Naive thymus-derived CD4-positive, alpha-beta T cell (primary cell): ENCODE measurements around the gene NMRK2. TPM values are rescaled to one million over a fixed set of nuclear protein-coding genes. Genes with fewer than 3 reads are reported as not detected.

Source experiments
- ATAC-seq: fragments of 150-1000 bp; cut with Tn5 transposase; 2 replicates; pipeline ENCODE4 v1.10.0; 2021; ENCODE audit warnings: mild to moderate bottlenecking, moderate library complexity
- CTCF ChIA-PET: fragments of 350-600 bp; sonication (Branson Sonifier 250); formaldehyde crosslinking; loops from one replicate; lab custom pipeline; 2021; ENCODE audit warnings: antibody characterized with exemption; lab: Charles Lee
- POLR2A ChIA-PET: fragments of 350-600 bp; sonication (Branson Sonifier 250); formaldehyde crosslinking; loops from one replicate; lab custom pipeline; 2021; ENCODE audit warnings: antibody characterized with exemption, inconsistent platforms; lab: Charles Lee
- DNase-seq, 9 donors: peaks; one replicate each; pipeline versions ENCODE4 v3.0.0 to v3.0.0-alpha.2; 2020 to 2022; ENCODE audit warnings: mixed read lengths in 1 of 9
- H3K27ac ChIP-seq: one replicate; pipeline ENCODE4 v1.7.0; 2013; ENCODE audit warnings: mild to moderate bottlenecking, low read depth, low read length, moderate library complexity
- H3K27me3 ChIP-seq, 2 donors: one replicate each; pipeline ENCODE4 v1.7.0; 2013; ENCODE audit warnings: low read length in 2 of 2, mild to moderate bottlenecking in 2 of 2, moderate library complexity in 2 of 2; ENCODE audit not compliant: control insufficient read depth in 2 of 2, insufficient read depth in 2 of 2
- H3K36me3 ChIP-seq, 3 experiments: 1 replicate in 2 of 3; 2 replicates in 1 of 3; pipeline ENCODE4 v1.7.0; 2013; ENCODE audit warnings: low read length in 3 of 3, mild to moderate bottlenecking in 3 of 3, moderate library complexity in 1 of 3; ENCODE audit not compliant: insufficient read depth in 3 of 3, control insufficient read depth in 2 of 3
- H3K4me1 ChIP-seq, 2 donors: one replicate each; pipeline ENCODE4 v1.7.0; 2013; ENCODE audit warnings: low read length in 2 of 2, mild to moderate bottlenecking in 2 of 2, moderate library complexity in 1 of 2; ENCODE audit not compliant: control insufficient read depth in 2 of 2, insufficient read depth in 2 of 2
- H3K4me3 ChIP-seq: 2 replicates; pipeline ENCODE4 v1.7.0; 2013; ENCODE audit warnings: mild to moderate bottlenecking, low read length
- H3K9me3 ChIP-seq, 3 experiments: 1 replicate in 2 of 3; 2 replicates in 1 of 3; pipeline ENCODE4 v1.7.0; 2013; ENCODE audit warnings: low read length in 3 of 3; ENCODE audit not compliant: control insufficient read depth in 2 of 3
- H3K27ac Mint-ChIP-seq, 9 donors: one replicate each; pipeline ENCODE4 v1.8.0; 2020 to 2022; ENCODE audit warnings: mixed read lengths in 9 of 9, mild to moderate bottlenecking in 8 of 9, moderate library complexity in 5 of 9, inconsistent platforms in 2 of 9
- H3K27me3 Mint-ChIP-seq, 5 donors: one replicate each; pipeline ENCODE4 v1.8.0; 2021 to 2022; ENCODE audit warnings: mixed read lengths in 5 of 5, mild to moderate bottlenecking in 1 of 5
- H3K36me3 Mint-ChIP-seq, 5 donors: one replicate each; pipeline ENCODE4 v1.8.0; 2020 to 2022; ENCODE audit warnings: mixed read lengths in 5 of 5, mild to moderate bottlenecking in 3 of 5, inconsistent platforms in 1 of 5
- H3K4me1 Mint-ChIP-seq, 7 donors: one replicate each; pipeline ENCODE4 v1.8.0; 2020 to 2022; ENCODE audit warnings: mixed read lengths in 7 of 7, mild to moderate bottlenecking in 3 of 7, inconsistent platforms in 1 of 7
- H3K4me3 Mint-ChIP-seq, 10 donors: one replicate each; pipeline ENCODE4 v1.8.0; 2020 to 2022; ENCODE audit warnings: mild to moderate bottlenecking in 10 of 10, mixed read lengths in 10 of 10, moderate library complexity in 6 of 10, inconsistent platforms in 2 of 10
- H3K9me3 Mint-ChIP-seq, 11 donors: one replicate each; pipeline ENCODE4 v1.8.0; 2020 to 2022; ENCODE audit warnings: mixed read lengths in 11 of 11, mild to moderate bottlenecking in 4 of 11, inconsistent platforms in 1 of 11, moderate library complexity in 1 of 11
- intact Hi-C, 2 donors: fragments of 100-400 bp; cut with micrococcal nuclease; formaldehyde crosslinking; loops; one replicate each; pipeline ENCODE4 v1.15.1; 2023
- polyA plus RNA-seq, 2 donors: library from polyadenylated mRNA; unstranded; fragments of 300-500 nt; fragmentation: Illumina TruSeq; gene quantifications; one replicate each; pipeline ENCODE4 v1.2.3, GENCODE V29; 2021
- total RNA-seq, 6 experiments: library from RNA in 5 of 6; stranded (reverse) in 5 of 6; gene quantifications; 1 replicate in 5 of 6; 2 replicates in 1 of 6; pipeline ENCODE4 v1.2.3 and lab custom pipeline; 2021 to 2026

The NMRK2 gene
- total and polyA plus RNA-seq, 7 experiments from 2014 or later = not detected

- ChIA-PET POLR2A (no interaction called here), CTCF (no interaction called here)
- Histone ChIP-seq H3K4me3 (no peak overlapping the region), H3K4me1 (no peaks in the 10 kb centered on the region), H3K27ac (no peak overlapping the region), H3K36me3 (no peaks in the 10 kb centered on the region), H3K27me3 (no peaks in the 10 kb centered on the region), H3K9me3 (peaks cover 0 to 7% (median 0%) of the 10 kb centered on the region in 3 experiments)
- H3K36me3 Mint-ChIP-seq = peaks cover 0 to 4% (median 0%) of the 10 kb centered on the region in 5 donors
- intact Hi-C loops = no loop called here
- no peak for ATAC-seq
- DNase-seq = no peak
- no peak overlapping the region for H3K27ac Mint-ChIP-seq
- H3K4me1 Mint-ChIP-seq = peaks cover 0 to 8% (median 5%) of the 10 kb centered on the region in 7 donors
- H3K4me3 Mint-ChIP-seq = no peak overlapping the region
- peaks cover 0 to 10% (median 4%) of the 10 kb centered on the region in 11 donors for H3K9me3 Mint-ChIP-seq
- peaks cover 0 to 3% (median 0%) of the 10 kb centered on the region in 5 donors for H3K27me3 Mint-ChIP-seq
Measured at GRCh38 chr19:3898426-3898825, 34.4 kb upstream of the NMRK2 start.

- DNase-seq (no peak), ATAC-seq (no peak)
- Histone ChIP-seq H3K36me3 (no peaks in the 10 kb centered on the region), H3K27ac (no peak overlapping the region), H3K9me3 (peaks cover 0 to 7% (median 0%) of the 10 kb centered on the region in 3 experiments), H3K4me3 (no peak overlapping the region), H3K4me1 (no peaks in the 10 kb centered on the region), H3K27me3 (no peaks in the 10 kb centered on the region)
- Mint-ChIP-seq H3K4me3 (no peak overlapping the region), H3K27ac (no peak overlapping the region), H3K36me3 (peaks cover 0 to 4% (median 0%) of the 10 kb centered on the region in 5 donors), H3K27me3 (no peaks in the 10 kb centered on the region), H3K9me3 (peaks cover 0 to 10% (median 4%) of the 10 kb centered on the region in 11 donors), H3K4me1 (peaks cover 0 to 8% (median 5%) of the 10 kb centered on the region in 7 donors)
- intact Hi-C loops = no loop called here
- POLR2A ChIA-PET = no interaction called here
- CTCF ChIA-PET = interaction anchor here (0.7 kb wide), 1 partner anchor 291 kb away, joined by 3 read pairs; no protein-coding TSS in a partner anchor
Measured at GRCh38 chr19:3899531-3900294, 33.2 kb upstream of the NMRK2 start.

DNA sequence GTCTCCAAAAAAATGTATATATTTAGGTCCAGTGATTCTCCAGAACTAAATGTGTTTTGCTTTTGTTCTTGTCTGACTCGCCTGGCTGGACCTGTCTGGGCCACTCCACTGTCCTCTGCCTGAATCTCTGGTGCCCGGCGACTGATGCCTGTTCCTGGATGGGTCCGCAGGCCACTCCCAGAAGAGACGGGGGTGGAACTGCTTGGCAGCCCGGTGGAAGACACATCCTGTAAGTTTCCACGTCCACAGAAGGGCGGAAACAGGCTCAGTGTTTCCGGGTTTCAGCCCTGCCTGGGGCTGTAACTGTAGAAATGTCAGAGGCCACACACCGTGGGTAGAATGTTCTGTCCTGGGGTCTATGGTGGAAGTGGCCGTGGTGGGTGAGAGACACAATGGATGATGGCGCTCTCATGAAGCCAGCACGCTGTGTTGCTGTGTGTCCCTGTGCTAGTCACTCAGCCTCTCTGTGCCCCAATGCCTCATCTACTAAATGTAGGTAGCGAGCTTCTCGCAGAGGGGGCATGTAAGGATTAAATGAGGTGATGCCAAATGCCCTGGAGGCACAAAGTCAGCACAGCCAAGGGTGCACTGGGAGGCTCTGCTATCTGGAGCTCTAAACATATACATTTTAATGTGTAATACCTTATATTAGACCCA, 30.4 kb upstream of the NMRK2 start:
- no peak overlapping the region for H3K4me3 Mint-ChIP-seq
- H3K9me3 Mint-ChIP-seq = peaks cover 0 to 10% (median 4%) of the 10 kb centered on the region in 11 donors
- ATAC-seq (no peak), DNase-seq (no peak)
- Histone ChIP-seq H3K4me3 (no peak overlapping the region), H3K4me1 (no peaks in the 10 kb centered on the region), H3K27me3 (no peaks in the 10 kb centered on the region), H3K27ac (no peak overlapping the region), H3K9me3 (peaks cover 0 to 7% (median 0%) of the 10 kb centered on the region in 3 experiments), H3K36me3 (no peaks in the 10 kb centered on the region)
- no peak overlapping the region for H3K27ac Mint-ChIP-seq
- H3K4me1 Mint-ChIP-seq = peaks cover 0 to 8% (median 5%) of the 10 kb centered on the region in 7 donors
- POLR2A ChIA-PET = no interaction called here
- peaks cover 0 to 4% (median 0%) of the 10 kb centered on the region in 5 donors for H3K36me3 Mint-ChIP-seq
- CTCF ChIA-PET = no interaction called here
- peaks cover 0 to 3% (median 0%) of the 10 kb centered on the region in 5 donors for H3K27me3 Mint-ChIP-seq
- intact Hi-C loops = no loop called here

DNA sequence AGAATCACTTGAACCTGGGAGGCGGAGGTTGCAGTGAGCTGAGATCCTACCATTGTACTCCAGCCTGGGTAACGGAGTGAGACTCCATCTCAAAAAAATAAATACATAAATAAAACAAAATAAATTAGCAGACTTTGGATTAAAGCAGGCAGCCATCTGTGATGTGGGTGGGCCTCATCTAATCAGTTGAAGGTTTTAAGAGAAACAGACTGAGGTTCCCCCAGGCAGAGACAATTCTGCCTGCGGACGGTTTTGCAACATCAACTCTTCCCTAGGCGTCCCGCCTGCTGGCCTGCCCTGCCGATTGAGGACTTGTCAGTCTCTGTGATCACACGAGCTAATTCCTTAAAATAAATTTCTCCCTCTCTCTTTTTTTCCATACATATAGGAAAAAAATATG, 28.6 kb upstream of the NMRK2 start:
- no peak overlapping the region for H3K4me3 ChIP-seq
- no peaks in the 10 kb centered on the region for H3K27me3 ChIP-seq
- Mint-ChIP-seq H3K36me3 (no peaks in the 10 kb centered on the region), H3K4me1 (peaks cover 0 to 1% (median 0%) of the 10 kb centered on the region in 7 donors), H3K9me3 (peaks cover 0 to 2% (median 0%) of the 10 kb centered on the region in 11 donors), H3K27me3 (peaks cover 0 to 4% (median 0%) of the 10 kb centered on the region in 5 donors), H3K27ac (no peak overlapping the region), H3K4me3 (no peak overlapping the region)
- ATAC-seq (no peak), DNase-seq (no peak)
- CTCF ChIA-PET = no interaction called here
- POLR2A ChIA-PET = no interaction called here
- no peaks in the 10 kb centered on the region for H3K4me1 ChIP-seq
- no peaks in the 10 kb centered on the region for H3K9me3 ChIP-seq
- no peak overlapping the region for H3K27ac ChIP-seq
- intact Hi-C loops = no loop called here
- H3K36me3 ChIP-seq = no peaks in the 10 kb centered on the region

GRCh38 chr19:3907626-3908265, 25.1 kb upstream of the NMRK2 start:
- no peaks in the 10 kb centered on the region for H3K27me3 ChIP-seq
- Mint-ChIP-seq H3K4me1 (peaks cover 0 to 1% (median 0%) of the 10 kb centered on the region in 7 donors), H3K36me3 (peaks cover 0 to 3% (median 0%) of the 10 kb centered on the region in 5 donors), H3K27me3 (peaks cover 0 to 4% (median 0%) of the 10 kb centered on the region in 5 donors), H3K4me3 (no peak overlapping the region), H3K27ac (no peak overlapping the region), H3K9me3 (peaks cover 0 to 18% (median 4%) of the 10 kb centered on the region in 11 donors)
- CTCF ChIA-PET = no interaction called here
- DNase-seq (no peak), ATAC-seq (no peak)
- H3K9me3 ChIP-seq = peaks cover 0 to 7% (median 0%) of the 10 kb centered on the region in 3 experiments
- H3K4me3 ChIP-seq = no peak overlapping the region
- POLR2A ChIA-PET = interaction anchor here (0.6 kb wide), 1 partner anchor 332 kb away, joined by 4 read pairs; no protein-coding TSS in a partner anchor
- H3K27ac ChIP-seq = no peak overlapping the region
- H3K4me1 ChIP-seq = no peaks in the 10 kb centered on the region
- no peaks in the 10 kb centered on the region for H3K36me3 ChIP-seq
- intact Hi-C loops = no loop called here

DNA sequence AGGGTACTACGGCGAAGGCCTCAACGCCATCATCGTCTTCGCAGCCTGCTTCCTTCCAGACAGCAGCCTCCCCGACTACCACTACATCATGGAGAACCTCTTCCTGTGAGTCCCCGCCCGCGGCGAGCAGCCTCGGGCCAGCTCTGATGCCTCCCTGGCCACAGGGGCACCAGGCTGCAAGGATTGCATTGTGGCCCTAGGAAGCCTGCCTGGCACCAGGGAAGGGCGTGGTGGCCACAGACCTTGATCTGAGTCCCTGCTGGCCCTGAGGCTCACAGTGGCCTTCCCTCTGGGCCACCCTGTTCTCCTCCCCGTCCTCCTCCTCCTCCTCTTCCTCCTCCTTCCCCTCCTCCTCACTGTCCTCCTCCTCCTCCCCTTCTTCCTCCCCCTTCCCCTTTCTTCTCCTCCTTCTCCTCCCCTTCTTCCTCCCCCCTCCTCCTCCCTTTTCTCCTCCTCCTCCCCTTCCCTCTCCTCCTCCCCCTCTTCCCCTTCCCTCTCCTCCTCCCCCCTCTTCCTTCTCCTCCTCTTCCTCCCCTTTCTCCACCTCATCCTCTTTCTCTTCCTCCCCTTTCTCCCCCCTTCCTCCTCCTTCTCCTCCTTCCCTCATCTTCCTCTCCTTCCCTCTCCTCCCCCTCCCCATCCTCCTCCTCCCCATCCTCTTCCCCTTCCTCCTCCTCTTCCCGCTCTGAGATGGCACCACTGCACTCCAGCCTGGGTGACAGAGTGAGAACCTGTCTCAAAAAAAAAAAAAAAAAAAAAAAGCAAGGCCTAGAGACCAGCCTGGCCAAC, 24.4 kb upstream of the NMRK2 start:
- Mint-ChIP-seq H3K4me1 (peaks cover 0 to 1% (median 0%) of the 10 kb centered on the region in 7 donors), H3K27me3 (peaks cover 0 to 4% (median 0%) of the 10 kb centered on the region in 5 donors), H3K9me3 (peaks cover 0 to 18% (median 4%) of the 10 kb centered on the region in 11 donors), H3K4me3 (no peak overlapping the region), H3K36me3 (peaks cover 0 to 3% (median 0%) of the 10 kb centered on the region in 5 donors), H3K27ac (no peak overlapping the region)
- DNase-seq = no peak
- ChIA-PET CTCF (no interaction called here), POLR2A (no interaction called here)
- intact Hi-C loops = no loop called here
- peaks cover 0 to 7% (median 0%) of the 10 kb centered on the region in 3 experiments for H3K9me3 ChIP-seq
- H3K4me3 ChIP-seq = no peak overlapping the region
- H3K27me3 ChIP-seq = no peaks in the 10 kb centered on the region
- no peaks in the 10 kb centered on the region for H3K4me1 ChIP-seq
- no peaks in the 10 kb centered on the region for H3K36me3 ChIP-seq
- ATAC-seq = no peak
- H3K27ac ChIP-seq = no peak overlapping the region
